HG03378 (cell line): ENCODE measurements around the gene CCSER2.
"Not testable (repeated sequence)": the region's sequence is repeated elsewhere in the genome, so short reads cannot be mapped to it uniquely, and the experiment has no call there.

ENCODE experiments used
- ATAC-seq: cut with Tn5 transposase; IDR thresholded peaks from one replicate; pipeline ENCODE4 v1.9.1; 2021; ENCODE audit warnings: mild to moderate bottlenecking, moderate library complexity; ENCODE audit not compliant: unreplicated experiment

The CCSER2 gene

DNA sequence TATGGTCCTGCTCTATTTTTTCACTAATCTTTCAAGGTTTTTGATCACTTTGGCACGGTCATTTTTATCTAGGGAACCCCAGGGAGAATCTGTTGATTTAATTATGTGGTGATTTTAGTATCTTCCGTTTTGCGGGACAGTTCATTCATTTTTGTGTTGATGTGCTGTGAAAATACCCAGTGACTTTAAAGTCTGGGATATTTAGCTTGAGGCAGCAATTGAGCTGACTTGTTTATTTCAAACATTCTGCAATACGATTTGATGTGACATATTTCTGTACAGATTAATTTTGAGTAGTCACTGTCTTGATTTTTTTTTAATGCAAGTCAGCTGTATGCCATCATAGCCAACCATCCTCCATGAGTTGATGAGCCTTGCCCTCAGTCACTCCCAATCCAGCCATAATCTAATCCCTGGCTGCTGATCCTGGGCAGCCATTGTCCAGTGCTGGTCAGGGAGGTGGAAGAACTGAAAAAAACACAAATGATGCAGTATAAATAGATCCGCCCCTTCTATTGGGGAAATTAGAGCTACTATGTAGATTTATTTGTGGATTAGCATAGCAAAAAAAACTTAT, 183.4 kb downstream of the CCSER2 start:
- ATAC-seq = no peak

DNA sequence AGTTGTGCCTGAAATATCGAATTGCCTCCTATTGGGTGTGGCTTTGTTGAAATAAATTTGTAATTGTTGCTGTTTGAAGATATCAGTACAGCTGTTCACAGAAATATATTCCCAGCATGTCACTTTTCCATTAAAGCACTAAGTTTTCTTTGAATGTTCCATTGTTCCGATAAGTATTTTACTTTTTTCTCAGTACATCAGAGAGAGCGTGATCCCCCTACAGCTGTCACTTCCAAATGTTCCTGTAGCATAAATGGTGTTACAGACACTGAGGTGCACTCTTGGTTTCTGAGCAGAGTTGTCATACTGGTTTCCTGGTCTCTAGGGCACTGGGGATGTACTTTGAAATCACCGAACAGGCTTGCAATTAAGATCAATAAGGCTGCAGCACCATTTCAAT, 189.2 kb downstream of the CCSER2 start:
- ATAC-seq = no peak

- ATAC-seq = no peak
Observed at GRCh38 chr10:84519235-84519634, 190.8 kb downstream of the CCSER2 start.

- no peak for ATAC-seq
Observed at GRCh38 chr10:84521013-84521412, 192.6 kb downstream of the CCSER2 start.

- ATAC-seq = no peak
Observed at GRCh38 chr10:84521468-84521867, 193.1 kb downstream of the CCSER2 start.

DNA sequence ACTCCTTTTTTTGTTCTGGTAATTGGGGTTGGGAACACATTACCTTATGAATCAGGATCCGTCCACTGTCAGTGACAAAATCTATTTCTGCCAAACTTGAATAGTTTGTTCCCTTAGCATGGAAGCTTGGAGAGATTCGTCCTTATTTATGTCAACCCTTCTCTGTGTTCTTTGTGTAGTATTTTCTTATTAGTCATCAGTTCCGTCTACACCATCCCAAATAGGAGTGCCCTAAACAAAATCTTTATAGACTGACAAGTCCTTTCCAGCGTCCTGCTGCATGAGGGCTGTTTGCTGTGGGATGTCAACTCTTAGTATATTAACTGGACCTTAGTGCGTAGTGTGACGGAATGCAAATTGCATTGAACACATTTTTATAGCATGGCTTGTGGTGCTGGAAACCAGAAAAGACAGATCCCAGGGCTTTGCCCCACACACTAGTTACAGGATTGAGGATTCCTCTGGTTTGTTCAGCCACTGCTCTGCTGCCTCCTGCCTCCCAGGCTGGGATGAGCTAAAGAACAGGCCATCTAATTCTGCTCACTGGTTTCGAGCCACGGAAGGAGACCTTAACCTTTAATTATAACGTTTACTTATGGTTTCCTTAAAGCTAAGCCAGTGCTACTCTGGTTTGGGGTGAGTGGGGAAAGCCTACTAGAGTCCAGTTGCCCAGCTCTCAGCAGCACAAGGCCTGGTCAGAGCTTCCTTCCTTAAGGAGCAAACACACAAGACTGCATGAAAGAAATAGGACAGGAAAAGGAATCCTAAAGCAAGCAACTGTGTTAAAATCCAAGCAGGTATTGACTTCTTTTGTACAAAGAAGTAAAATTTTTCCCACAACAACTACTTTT, 194.4 kb downstream of the CCSER2 start:
- no peak for ATAC-seq

- no peak for ATAC-seq
Observed at GRCh38 chr10:84523526-84523925, 195.1 kb downstream of the CCSER2 start.

GRCh38 chr10:84524435-84524834, 196.0 kb downstream of the CCSER2 start:
- no peak for ATAC-seq

DNA sequence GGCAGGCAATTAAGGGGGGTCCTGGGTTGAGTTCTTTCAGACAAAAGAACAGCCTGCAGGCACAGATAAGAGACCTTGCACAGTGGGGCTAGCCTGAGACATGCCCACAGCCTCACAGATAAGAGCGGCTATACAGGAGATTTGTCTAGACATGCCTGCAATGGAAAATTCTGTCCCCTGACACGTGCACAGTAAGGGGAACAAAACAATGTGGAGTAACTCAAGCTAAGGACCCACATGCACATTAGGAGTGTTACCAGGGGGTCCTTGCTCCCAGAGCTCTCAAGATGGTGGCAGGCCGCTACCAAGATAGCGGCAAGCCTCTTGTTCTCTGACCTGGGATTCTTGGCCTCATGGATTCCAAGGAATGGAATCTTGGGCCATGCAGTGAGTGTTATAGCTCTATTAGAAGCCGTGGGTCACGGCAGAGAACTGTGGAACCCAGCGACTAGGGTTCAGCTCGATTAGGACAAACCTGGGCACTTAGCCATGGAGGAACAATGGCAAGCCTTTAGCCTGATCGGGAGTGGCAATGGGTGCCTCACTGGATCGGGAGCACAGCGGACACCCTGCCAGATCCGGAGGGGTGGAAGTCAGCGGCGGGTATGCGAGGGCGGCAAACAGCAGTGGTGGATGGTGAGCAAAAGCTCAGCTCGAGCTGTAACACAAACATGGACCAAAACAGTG, 196.9 kb downstream of the CCSER2 start:
- no peak for ATAC-seq

GRCh38 chr10:84525807-84526182, 197.4 kb downstream of the CCSER2 start:
- ATAC-seq = not testable (repeated sequence)

DNA sequence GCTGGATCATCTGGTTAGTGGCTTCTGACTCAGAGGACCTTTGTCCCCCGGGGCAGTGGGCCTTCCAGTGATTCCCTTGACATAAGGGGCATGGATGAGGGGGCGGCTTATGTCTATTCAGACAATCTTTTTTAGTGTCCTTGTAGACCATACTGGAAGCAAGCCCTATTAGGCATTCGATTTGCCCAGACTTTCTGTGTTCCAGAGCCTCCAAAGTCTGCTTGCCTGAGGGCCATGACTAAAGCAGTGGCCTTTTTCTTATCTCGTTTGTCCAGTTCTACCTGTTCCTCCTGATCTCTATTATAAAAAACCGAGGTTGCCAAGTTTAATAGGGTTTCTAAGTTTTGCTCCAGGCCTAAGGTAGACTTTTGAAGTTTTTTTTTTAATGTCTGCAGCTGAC, 199.0 kb downstream of the CCSER2 start:
- ATAC-seq = not testable (repeated sequence)

GRCh38 chr10:84528526-84528925, 200.1 kb downstream of the CCSER2 start:
- ATAC-seq = not testable (repeated sequence)

GRCh38 chr10:84530724-84531325, 202.4 kb downstream of the CCSER2 start:
- no peak for ATAC-seq

DNA sequence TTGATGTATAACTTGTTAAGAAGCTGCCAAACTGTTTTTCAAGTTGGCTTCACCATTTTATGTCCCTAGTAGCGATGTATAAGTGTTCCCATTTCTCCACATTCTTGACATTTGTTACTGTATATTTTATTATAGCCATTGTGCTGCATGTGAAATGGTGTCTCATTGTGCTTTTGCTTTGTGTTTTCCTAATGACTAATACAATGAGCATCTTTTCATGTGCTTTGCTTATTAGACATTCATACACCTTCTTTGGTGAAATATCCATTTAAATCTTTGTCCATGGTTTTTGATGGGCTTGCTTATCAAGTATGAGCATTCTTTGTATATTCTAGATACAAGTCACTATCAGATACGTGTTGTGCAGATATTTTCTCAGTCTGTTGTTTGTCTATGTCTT, 203.0 kb downstream of the CCSER2 start:
- no peak for ATAC-seq

- no peak for ATAC-seq
Observed at GRCh38 chr10:84534168-84534567, 205.8 kb downstream of the CCSER2 start.

GRCh38 chr10:84537447-84537931, 209.1 kb downstream of the CCSER2 start:
- ATAC-seq = peak; percentile 83

DNA sequence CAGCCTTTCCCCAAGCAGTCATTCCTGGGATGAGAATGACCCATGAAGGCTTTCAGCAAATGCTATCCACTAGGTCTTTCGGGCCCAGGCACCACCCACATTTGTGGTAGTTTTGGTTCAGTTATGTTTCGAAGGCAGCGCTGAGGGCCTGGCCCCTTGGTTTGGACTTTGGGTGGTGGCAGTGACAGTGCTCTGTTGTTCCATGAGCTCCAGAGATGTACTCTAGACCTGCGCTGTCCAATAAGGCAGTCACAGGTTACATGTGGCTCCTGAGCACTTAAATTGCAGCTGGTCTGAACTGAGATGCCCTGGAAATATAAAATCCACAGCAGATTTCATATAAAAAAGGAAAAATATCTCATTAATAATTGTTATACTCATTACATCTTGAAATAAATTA, 209.6 kb downstream of the CCSER2 start:
- no peak for ATAC-seq

- no peak for ATAC-seq
Observed at GRCh38 chr10:84539216-84539615, 210.8 kb downstream of the CCSER2 start.

- ATAC-seq = peak; percentile 7
Observed at GRCh38 chr10:84540022-84540616, 211.7 kb downstream of the CCSER2 start.

DNA sequence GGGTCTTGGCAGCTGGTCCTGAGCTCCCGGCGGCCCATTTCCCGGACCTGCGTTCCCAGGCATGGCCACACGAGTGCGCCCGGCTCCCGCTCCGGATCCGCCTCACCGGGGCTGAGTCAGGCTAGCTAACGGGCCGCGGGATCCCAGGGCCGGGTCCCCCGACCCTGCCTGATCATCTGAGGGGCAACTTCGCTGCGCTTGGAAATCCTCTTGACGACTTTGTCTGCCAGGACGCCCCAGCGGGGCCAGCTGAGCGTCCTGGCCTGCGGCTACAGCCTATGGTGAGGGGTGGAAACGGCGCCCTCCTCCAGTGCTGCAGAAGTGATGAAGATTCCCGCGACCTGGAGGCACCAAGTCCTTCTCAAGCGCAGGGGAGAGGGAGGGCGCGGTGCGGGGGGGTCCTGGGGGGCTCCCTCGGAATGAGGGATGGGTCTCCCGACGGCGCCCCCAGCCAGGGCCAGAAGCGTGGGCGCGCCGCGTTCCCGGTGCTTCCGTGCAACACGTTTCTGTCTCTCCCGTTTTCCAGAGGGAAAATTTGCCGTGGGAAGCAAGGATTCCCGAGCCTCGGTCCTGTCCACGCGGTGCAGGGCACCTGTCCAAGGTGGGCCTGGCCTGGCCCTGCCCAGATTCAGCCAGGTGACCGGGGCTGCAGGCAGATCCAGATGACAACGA, 212.4 kb downstream of the CCSER2 start:
- peak; percentile 63 for ATAC-seq

DNA sequence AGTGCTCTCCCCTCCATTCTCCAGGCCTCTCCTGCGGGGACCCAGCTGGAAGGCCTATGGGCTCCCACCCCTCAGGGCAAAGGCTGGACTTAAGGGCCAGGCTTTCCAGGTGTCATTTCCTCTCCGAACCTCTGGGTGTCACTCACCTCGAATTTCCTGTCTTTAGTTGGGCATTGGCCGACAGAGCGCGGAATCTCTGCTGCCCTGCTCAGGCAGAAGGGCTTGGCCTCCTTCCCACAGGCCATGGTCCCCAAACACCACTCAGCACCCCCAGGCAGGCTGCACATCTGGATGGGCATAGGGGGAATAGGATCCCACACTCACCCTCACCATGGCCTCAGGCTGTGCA, 212.9 kb downstream of the CCSER2 start:
- ATAC-seq = no peak
